ENCODE data around the gene CNTN5. TPM values are rescaled to one million over a fixed set of nuclear protein-coding genes. Genes with fewer than 3 reads are reported as not detected.

Gene CNTN5
- total and polyA plus RNA-seq, 2 donors (not counting 1 experiment from before 2014, with no cell fraction given): not detected

- TF ChIP-seq EZH2 (IDR thresholded peaks at IDR 0.05; ENCODE audit: borderline replicate concordance, insufficient read depth, low read depth, low read length, poor library complexity, severe bottlenecking) (no peak), CTCF (IDR thresholded peaks at IDR 0.05) (no peak)
- intact Hi-C loops (cut with micrococcal nuclease): no loop called here
Measured at GRCh38 chr11:99960536-99960935, 939.8 kb downstream of the CNTN5 start.

GRCh38 chr11:99968336-99968735 lies 947.6 kb downstream of the CNTN5 start:
- Histone ChIP-seq H3K9ac (ENCODE audit: low read length) (no peak overlapping the region), H2AFZ (ENCODE audit: insufficient read depth, low read depth, low read length, poor library complexity, severe bottlenecking) (no peak overlapping the region), H3K36me3 (replicated peaks in 1 of 2; ENCODE audit: control extremely low read depth in 1 of 2, control insufficient read depth in 1 of 2, extremely low read depth in 1 of 2, insufficient read depth in 2 of 2, low read length in 1 of 2) (no peaks in the 10 kb centered on the region), H3K4me3 (ENCODE audit: control extremely low read depth in 1 of 5, extremely low read depth in 1 of 5, insufficient read depth in 1 of 5, low read depth in 2 of 5, low read length in 4 of 5) (no peak overlapping the region), H4K20me1 (ENCODE audit: control insufficient read depth, insufficient read depth, low read length, poor library complexity, severe bottlenecking) (no peaks in the 10 kb centered on the region), H3K79me2 (ENCODE audit: control insufficient read depth, insufficient read depth, low read length) (no peaks in the 10 kb centered on the region), H3K4me2 (replicated peaks; ENCODE audit: low read depth, low read length, poor library complexity, severe bottlenecking) (no peak overlapping the region), H3K27me3 (replicated peaks in 1 of 4; ENCODE audit: control extremely low read depth in 1 of 4, control insufficient read depth in 3 of 4, insufficient read depth in 4 of 4, low read length in 3 of 4) (no peaks in the 10 kb centered on the region), H3K4me1 (ENCODE audit: control insufficient read depth in 2 of 2, insufficient read depth in 2 of 2, low read length in 2 of 2) (no peaks in the 10 kb centered on the region), H3K9me3 (ENCODE audit: control extremely low read depth in 1 of 3, control insufficient read depth in 2 of 3, insufficient read depth in 1 of 3, low read length in 2 of 3) (no peaks in the 10 kb centered on the region), H3K27ac (ENCODE audit: low read length in 2 of 2) (no peak overlapping the region)
- Mint-ChIP-seq H3K4me3 (no peak overlapping the region), H3K9me3 (ENCODE audit: insufficient read depth) (peaks cover 4% of the 10 kb centered on the region), H3K27me3 (no peaks in the 10 kb centered on the region), H3K27ac (no peak overlapping the region), H3K4me1 (no peaks in the 10 kb centered on the region)
- CTCF ChIA-PET: no interaction called here
- WGBS (ENCODE audit: insufficient coverage): no CpG with 5 or more reads among the region's 1 CpG
- no peak for DNase-seq
- intact Hi-C loops (cut with micrococcal nuclease): no loop called here
- POLR2A ChIA-PET: no interaction called here
- no peak for TF ChIP-seq CTCF (IDR thresholded peaks at IDR 0.05)
- no peak for TF ChIP-seq EZH2 (IDR thresholded peaks at IDR 0.05; ENCODE audit: borderline replicate concordance, insufficient read depth, low read depth, low read length, poor library complexity, severe bottlenecking)
- ATAC-seq (ENCODE audit: low read depth): no peak

More at GRCh38 chr11:99960536-99960935, 939.8 kb downstream of the CNTN5 start:
- Mint-ChIP-seq H3K27me3 (no peaks in the 10 kb centered on the region), H3K4me3 (no peak overlapping the region), H3K9me3 (ENCODE audit: insufficient read depth) (peaks cover 7% of the 10 kb centered on the region), H3K4me1 (no peaks in the 10 kb centered on the region), H3K27ac (no peak overlapping the region)
- H3K4me2 ChIP-seq (replicated peaks; ENCODE audit: low read depth, low read length, poor library complexity, severe bottlenecking): no peak overlapping the region
- no peak overlapping the region for H3K27ac ChIP-seq (ENCODE audit: low read length in 2 of 2)
- ATAC-seq (ENCODE audit: low read depth) (no peak), DNase-seq (no peak)
- no peaks in the 10 kb centered on the region for H3K4me1 ChIP-seq (ENCODE audit: control insufficient read depth in 2 of 2, insufficient read depth in 2 of 2, low read length in 2 of 2)
- no peaks in the 10 kb centered on the region for H3K27me3 ChIP-seq (replicated peaks in 1 of 4; ENCODE audit: control extremely low read depth in 1 of 4, control insufficient read depth in 3 of 4, insufficient read depth in 4 of 4, low read length in 3 of 4)
- H3K79me2 ChIP-seq (ENCODE audit: control insufficient read depth, insufficient read depth, low read length): no peaks in the 10 kb centered on the region
- H3K9me3 ChIP-seq (ENCODE audit: control extremely low read depth in 1 of 3, control insufficient read depth in 2 of 3, insufficient read depth in 1 of 3, low read length in 2 of 3): peaks cover 0 to 4% (median 1%) of the 10 kb centered on the region in 3 donors
- H2AFZ ChIP-seq (ENCODE audit: insufficient read depth, low read depth, low read length, poor library complexity, severe bottlenecking): no peak overlapping the region
- H4K20me1 ChIP-seq (ENCODE audit: control insufficient read depth, insufficient read depth, low read length, poor library complexity, severe bottlenecking): no peaks in the 10 kb centered on the region
- H3K4me3 ChIP-seq (ENCODE audit: control extremely low read depth in 1 of 5, extremely low read depth in 1 of 5, insufficient read depth in 1 of 5, low read depth in 2 of 5, low read length in 4 of 5): no peak overlapping the region
- 80% methylated on average over 1 of the region's 3 CpGs for whole genome bisulfite sequencing (ENCODE audit: insufficient coverage)
- H3K36me3 ChIP-seq (replicated peaks in 1 of 2; ENCODE audit: control extremely low read depth in 1 of 2, control insufficient read depth in 1 of 2, extremely low read depth in 1 of 2, insufficient read depth in 2 of 2, low read length in 1 of 2): no peaks in the 10 kb centered on the region
- ChIA-PET CTCF (no interaction called here), POLR2A (no interaction called here)
- no peak overlapping the region for H3K9ac ChIP-seq (ENCODE audit: low read length)

Measured in B cell (primary cell).